Naive B cell (primary cell): Measurements from ENCODE around the gene RDM1. TPM values are rescaled to one million over a fixed set of nuclear protein-coding genes. Genes with fewer than 3 reads are reported as not detected.
"Not testable (repeated sequence)": the region's sequence is repeated elsewhere in the genome, so short reads cannot be mapped to it uniquely, and the experiment has no call there.

ENCODE experiments used
- ATAC-seq, 2 donors: fragments of 150-1000 bp; cut with Tn5 transposase; 2 replicates each; pipeline ENCODE4 v1.10.0; 2021; ENCODE audit warnings: low read depth in 2 of 2, mild to moderate bottlenecking in 2 of 2, moderate library complexity in 2 of 2
- DNase-seq: peaks from one replicate; pipeline ENCODE4 v3.0.0; 2022
- H3K27ac Mint-ChIP-seq, 6 donors: one replicate each; pipeline ENCODE4 v1.8.0; 2020 to 2022; ENCODE audit warnings: mild to moderate bottlenecking in 6 of 6, mixed read lengths in 6 of 6, moderate library complexity in 5 of 6, inconsistent platforms in 2 of 6
- H3K27me3 Mint-ChIP-seq, 3 donors: one replicate each; pipeline ENCODE4 v1.8.0; 2021 to 2022; ENCODE audit warnings: mixed read lengths in 3 of 3, mild to moderate bottlenecking in 1 of 3
- H3K36me3 Mint-ChIP-seq, 2 donors: one replicate each; pipeline ENCODE4 v1.8.0; 2020 to 2022; ENCODE audit warnings: mixed read lengths in 2 of 2, inconsistent platforms in 1 of 2, mild to moderate bottlenecking in 1 of 2
- H3K4me1 Mint-ChIP-seq, 3 donors: one replicate each; pipeline ENCODE4 v1.8.0; 2020 to 2022; ENCODE audit warnings: mixed read lengths in 3 of 3, inconsistent platforms in 1 of 3, mild to moderate bottlenecking in 1 of 3, moderate library complexity in 1 of 3
- H3K4me3 Mint-ChIP-seq, 8 donors: one replicate each; pipeline ENCODE4 v1.8.0; 2020 to 2022; ENCODE audit warnings: mild to moderate bottlenecking in 8 of 8, mixed read lengths in 8 of 8, moderate library complexity in 8 of 8, inconsistent platforms in 2 of 8
- H3K9me3 Mint-ChIP-seq, 7 donors: one replicate each; pipeline ENCODE4 v1.8.0; 2020 to 2022; ENCODE audit warnings: mixed read lengths in 7 of 7, mild to moderate bottlenecking in 5 of 7, inconsistent platforms in 2 of 7, moderate library complexity in 1 of 7
- polyA plus RNA-seq, 6 donors: library from polyadenylated mRNA; unstranded; fragments of 300-500 nt; fragmentation: Illumina TruSeq; gene quantifications; one replicate each; pipeline ENCODE4 v1.2.3, GENCODE V29; 2021; ENCODE audit warnings: low read depth in 6 of 6

RDM1 gene
- polyA plus RNA-seq, 6 donors from 2014 or later = not detected

- H3K4me3 Mint-ChIP-seq = no peak overlapping the region
- no peaks in the 10 kb centered on the region for H3K9me3 Mint-ChIP-seq
- no peak for DNase-seq
- no peak for ATAC-seq
- no peak overlapping the region for H3K27ac Mint-ChIP-seq
- no peaks in the 10 kb centered on the region for H3K36me3 Mint-ChIP-seq
- H3K27me3 Mint-ChIP-seq = peaks cover 0 to 11% (median 5%) of the 10 kb centered on the region in 3 donors
- no peaks in the 10 kb centered on the region for H3K4me1 Mint-ChIP-seq
Observed at GRCh38 chr17:35901631-35902175, 28.9 kb downstream of the RDM1 start.

- Mint-ChIP-seq H3K4me3 (no peak overlapping the region), H3K9me3 (no peaks in the 10 kb centered on the region), H3K36me3 (no peaks in the 10 kb centered on the region), H3K27ac (no peak overlapping the region), H3K4me1 (no peaks in the 10 kb centered on the region), H3K27me3 (peaks cover 4 to 15% (median 8%) of the 10 kb centered on the region in 3 donors)
- no peak for ATAC-seq
- DNase-seq = no peak
Observed at GRCh38 chr17:35900708-35901480, 29.7 kb downstream of the RDM1 start.

- H3K36me3 Mint-ChIP-seq = no peaks in the 10 kb centered on the region
- peaks cover 5 to 19% (median 14%) of the 10 kb centered on the region in 3 donors for H3K27me3 Mint-ChIP-seq
- DNase-seq (no peak), ATAC-seq (no peak)
- H3K27ac Mint-ChIP-seq = no peak overlapping the region
- no peaks in the 10 kb centered on the region for H3K9me3 Mint-ChIP-seq
- H3K4me1 Mint-ChIP-seq = no peaks in the 10 kb centered on the region
- H3K4me3 Mint-ChIP-seq = no peak overlapping the region
Observed at GRCh38 chr17:35900280-35900679, 30.3 kb downstream of the RDM1 start.

GRCh38 chr17:35898283-35899070 lies 32.1 kb downstream of the RDM1 start:
- no peak for DNase-seq
- Mint-ChIP-seq H3K4me1 (no peaks in the 10 kb centered on the region), H3K36me3 (no peaks in the 10 kb centered on the region), H3K9me3 (no peaks in the 10 kb centered on the region), H3K27ac (no peak overlapping the region), H3K27me3 (peaks cover 5 to 19% (median 17%) of the 10 kb centered on the region in 3 donors), H3K4me3 (no peak overlapping the region)
- no peak for ATAC-seq

GRCh38 chr17:35897772-35898171 lies 32.8 kb downstream of the RDM1 start:
- H3K4me3 Mint-ChIP-seq = not testable (repeated sequence)

GRCh38 chr17:35895636-35896587 lies 34.7 kb downstream of the RDM1 start:
- H3K36me3 Mint-ChIP-seq = no peaks in the 10 kb centered on the region
- peak overlapping the region in 1 of 8 donors; percentile 40 for H3K4me3 Mint-ChIP-seq
- H3K9me3 Mint-ChIP-seq = no peaks in the 10 kb centered on the region
- ATAC-seq = no peak
- H3K27ac Mint-ChIP-seq = peak overlapping the region in 1 of 6 donors; percentile 94
- no peaks in the 10 kb centered on the region for H3K4me1 Mint-ChIP-seq
- no peak for DNase-seq
- H3K27me3 Mint-ChIP-seq = peaks cover 5 to 19% (median 17%) of the 10 kb centered on the region in 3 donors

More at GRCh38 chr17:35897772-35898171, 32.8 kb downstream of the RDM1 start:
- H3K36me3 Mint-ChIP-seq, H3K27ac Mint-ChIP-seq, H3K9me3 Mint-ChIP-seq, ATAC-seq, DNase-seq, H3K4me1 Mint-ChIP-seq: not testable (repeated sequence)
- peaks cover 5 to 19% (median 17%) of the 10 kb centered on the region in 3 donors for H3K27me3 Mint-ChIP-seq

GRCh38 chr17:35894206-35894605 lies 36.4 kb downstream of the RDM1 start:
- Mint-ChIP-seq H3K4me1 (peaks cover 0 to 4% (median 0%) of the 10 kb centered on the region in 3 donors), H3K27ac (no peak overlapping the region), H3K9me3 (no peaks in the 10 kb centered on the region), H3K4me3 (no peak overlapping the region), H3K27me3 (peaks cover 5 to 17% (median 9%) of the 10 kb centered on the region in 3 donors), H3K36me3 (no peaks in the 10 kb centered on the region)
- ATAC-seq = no peak
- DNase-seq = no peak

GRCh38 chr17:35893751-35894150 lies 36.8 kb downstream of the RDM1 start:
- Mint-ChIP-seq H3K36me3 (no peaks in the 10 kb centered on the region), H3K9me3 (no peaks in the 10 kb centered on the region), H3K27me3 (peaks cover 5 to 17% (median 8%) of the 10 kb centered on the region in 3 donors), H3K27ac (no peak overlapping the region), H3K4me1 (peaks cover 0 to 4% (median 0%) of the 10 kb centered on the region in 3 donors), H3K4me3 (no peak overlapping the region)
- no peak for ATAC-seq
- DNase-seq = no peak

- Mint-ChIP-seq H3K4me3 (peak overlapping the region in 1 of 8 donors; percentile 66), H3K9me3 (no peaks in the 10 kb centered on the region), H3K4me1 (peaks cover 0 to 4% (median 0%) of the 10 kb centered on the region in 3 donors), H3K27ac (no peak overlapping the region), H3K36me3 (no peaks in the 10 kb centered on the region), H3K27me3 (peaks cover 5 to 12% (median 8%) of the 10 kb centered on the region in 3 donors)
- no peak for ATAC-seq
- DNase-seq = no peak
Observed at GRCh38 chr17:35892091-35893035, 38.2 kb downstream of the RDM1 start.

- ATAC-seq (no peak), DNase-seq (no peak)
- no peak overlapping the region for H3K27ac Mint-ChIP-seq
- H3K27me3 Mint-ChIP-seq = peaks cover 5 to 12% (median 8%) of the 10 kb centered on the region in 3 donors
- H3K36me3 Mint-ChIP-seq = no peaks in the 10 kb centered on the region
- H3K4me1 Mint-ChIP-seq = peaks cover 0 to 4% (median 0%) of the 10 kb centered on the region in 3 donors
- H3K9me3 Mint-ChIP-seq = no peaks in the 10 kb centered on the region
- no peak overlapping the region for H3K4me3 Mint-ChIP-seq
Observed at GRCh38 chr17:35891269-35891668, 39.3 kb downstream of the RDM1 start.

- no peak for DNase-seq
- Mint-ChIP-seq H3K4me3 (no peak overlapping the region), H3K9me3 (no peaks in the 10 kb centered on the region), H3K27me3 (peaks cover 0 to 7% (median 4%) of the 10 kb centered on the region in 3 donors), H3K36me3 (no peaks in the 10 kb centered on the region), H3K27ac (no peak overlapping the region), H3K4me1 (peaks cover 0 to 4% (median 0%) of the 10 kb centered on the region in 3 donors)
- ATAC-seq = no peak
Observed at GRCh38 chr17:35890774-35891155, 39.8 kb downstream of the RDM1 start.
